SK-N-SH treated with all-trans-retinoic acid at 6 μM for 48 hours (cell line): ENCODE measurements around the gene TENT4B.

ENCODE experiments used
- ATAC-seq: fragments of 200-7000 bp; cut with Tn5 transposase; 3 replicates; pipeline ENCODE4 v1.9.1; 2020; ENCODE audit warnings: mild to moderate bottlenecking, moderate library complexity
- ARNTL ChIP-seq: fragments of 450-650 bp; formaldehyde crosslinking; IDR thresholded peaks from 2 replicates; pipeline ENCODE4 v1.5.0; 2020; ENCODE audit warnings: low read depth, mild to moderate bottlenecking, moderate library complexity, borderline replicate concordance
- BACH2 ChIP-seq: fragments of 250-450 bp; sonication (Bioruptor Pico); IDR thresholded peaks from 2 replicates; pipeline ENCODE4 v1.9.0; 2021; ENCODE audit warnings: mild to moderate bottlenecking, borderline replicate concordance
- CSDC2 ChIP-seq: fragments of 250-450 bp; sonication (Bioruptor Pico); IDR thresholded peaks from 2 replicates; pipeline ENCODE4 v1.5.0; 2020; ENCODE audit warnings: mild to moderate bottlenecking, moderate library complexity
- ESRRG ChIP-seq: fragments of 250-450 bp; sonication (Bioruptor Pico); IDR thresholded peaks from 2 replicates; pipeline ENCODE4 v1.6.1; 2021; ENCODE audit warnings: mild to moderate bottlenecking
- GLIS3 ChIP-seq: fragments of 250-450 bp; sonication (Bioruptor Pico); IDR thresholded peaks from 2 replicates; pipeline ENCODE4 v1.5.0; 2020; ENCODE audit warnings: mild to moderate bottlenecking, moderate library complexity
- ISL1 ChIP-seq: fragments of 250-450 bp; sonication (Bioruptor Pico); IDR thresholded peaks from 2 replicates; pipeline ENCODE4 v2.1.2; 2022; ENCODE audit warnings: mild to moderate bottlenecking, moderate library complexity
- OSR1 ChIP-seq: fragments of 250-450 bp; sonication (Bioruptor Pico); IDR thresholded peaks from 2 replicates; pipeline ENCODE4 v1.8.0; 2022; ENCODE audit warnings: moderate library complexity, mild to moderate bottlenecking, inconsistent platforms
- PPARA ChIP-seq: fragments of 250-450 bp; sonication (Bioruptor Pico); IDR thresholded peaks from 2 replicates; pipeline ENCODE4 v1.5.0; 2020; ENCODE audit warnings: mild to moderate bottlenecking, borderline replicate concordance
- RARB ChIP-seq: fragments of 250-450 bp; sonication (Bioruptor Pico); IDR thresholded peaks from 2 replicates; pipeline ENCODE4 v1.8.0; 2021; ENCODE audit warnings: mild to moderate bottlenecking, moderate library complexity
- SNAI2 ChIP-seq: fragments of 250-450 bp; sonication (Bioruptor Pico); IDR thresholded peaks from 2 replicates; pipeline ENCODE4 v1.5.0; 2020; ENCODE audit warnings: mild to moderate bottlenecking, moderate library complexity
- TCF4 ChIP-seq: fragments of 250-450 bp; sonication (Bioruptor Pico); IDR thresholded peaks from 2 replicates; pipeline ENCODE4 v1.8.0; 2021; ENCODE audit warnings: mild to moderate bottlenecking, moderate library complexity, borderline replicate concordance
- TOX ChIP-seq: fragments of 250-450 bp; sonication (Bioruptor Pico); IDR thresholded peaks from 2 replicates; pipeline ENCODE4 v1.8.0; 2021; ENCODE audit warnings: mild to moderate bottlenecking, moderate library complexity, borderline replicate concordance
- ZC3H10 ChIP-seq: fragments of 250-450 bp; sonication (Bioruptor Pico); IDR thresholded peaks from 2 replicates; pipeline ENCODE4 v1.5.1; 2021; ENCODE audit warnings: mild to moderate bottlenecking, moderate library complexity
- ZFP30 ChIP-seq: fragments of 450-650 bp; formaldehyde crosslinking; IDR thresholded peaks from 2 replicates; pipeline ENCODE4 v1.5.0; 2022; ENCODE audit warnings: mild to moderate bottlenecking, moderate library complexity
- ZNF565 ChIP-seq: fragments of 450-650 bp; formaldehyde crosslinking; conservative IDR thresholded peaks from 2 replicates; pipeline ENCODE4 v1.5.0; 2020; ENCODE audit warnings: low read depth, mild to moderate bottlenecking, moderate library complexity
- ZNF70 ChIP-seq: fragments of 450-650 bp; formaldehyde crosslinking; IDR thresholded peaks from 2 replicates; pipeline ENCODE4 v1.5.0; 2020; ENCODE audit warnings: mild to moderate bottlenecking, moderate library complexity
- ZNF8 ChIP-seq: fragments of 450-650 bp; formaldehyde crosslinking; IDR thresholded peaks from 2 replicates; pipeline ENCODE4 v1.5.0; 2020; ENCODE audit warnings: mild to moderate bottlenecking, moderate library complexity
- TF ChIP-seq, protein P1 (sequence below): fragments of 250-450 bp; sonication (Bioruptor Pico); IDR thresholded peaks from 2 replicates; pipeline ENCODE4 v1.8.0; 2021; ENCODE audit warnings: low read depth, mild to moderate bottlenecking, moderate library complexity, borderline replicate concordance
- TF ChIP-seq, protein P2 (sequence below): fragments of 250-450 bp; sonication (Bioruptor Pico); IDR thresholded peaks from 2 replicates; pipeline ENCODE4 v1.5.0; 2020; ENCODE audit warnings: mild to moderate bottlenecking, moderate library complexity
- TF ChIP-seq, protein P3 (sequence below): fragments of 250-450 bp; sonication (Bioruptor Pico); IDR thresholded peaks from 2 replicates; pipeline ENCODE4 v1.5.1; 2021; ENCODE audit warnings: mild to moderate bottlenecking, moderate library complexity
- TF ChIP-seq, protein P4 (sequence below): fragments of 250-450 bp; sonication (Bioruptor Pico); IDR thresholded peaks from 2 replicates; pipeline ENCODE4 v1.8.0; 2020; ENCODE audit warnings: mild to moderate bottlenecking, moderate library complexity, borderline replicate concordance

TENT4B gene

DNA sequence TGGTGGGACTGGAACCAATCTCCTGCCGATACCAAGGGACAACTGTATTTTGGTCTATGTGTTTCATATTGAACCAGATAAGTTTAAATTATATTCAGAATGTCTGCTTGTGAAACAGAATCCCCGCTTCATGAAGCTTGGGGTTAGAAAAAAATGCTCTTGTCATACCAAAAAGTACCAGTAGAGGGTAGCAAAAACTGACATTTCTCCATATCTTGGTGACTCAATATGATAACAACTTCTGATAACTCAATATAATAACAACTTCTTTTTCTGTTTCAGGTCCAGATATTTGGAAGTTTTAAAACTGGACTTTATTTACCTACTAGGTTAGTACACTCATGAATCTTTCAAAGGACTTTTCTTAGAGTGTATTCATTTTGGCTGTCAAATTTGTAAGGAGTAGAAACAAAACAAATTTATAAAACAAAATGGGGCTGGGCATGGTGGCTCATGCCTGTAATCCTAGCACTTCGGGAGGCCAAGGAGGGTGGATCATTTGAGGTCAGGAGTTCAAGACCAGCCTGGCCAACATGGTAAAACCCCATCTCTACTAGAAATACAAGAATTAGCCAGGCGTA, 60.9 kb downstream of the TENT4B start:
- ATAC-seq: peak; percentile 34; the same call in 1 of the 3 replicates
- TF ChIP-seq TOX: no peak
- no peak for TF ChIP-seq TCF4 (CRISPR knock-in tag)
- no peak for TF ChIP-seq BACH2 (CRISPR knock-in tag)
- TF ChIP-seq ZC3H10 (CRISPR knock-in tag): no peak
- TF ChIP-seq GLIS3: no peak
- no peak for TF ChIP-seq ZFP30 (CRISPR knock-in tag)
- no peak for TF ChIP-seq ESRRG (CRISPR knock-in tag)
- no peak for TF ChIP-seq SNAI2
- no peak for TF ChIP-seq ZNF8 (CRISPR knock-in tag)
- TF ChIP-seq, protein P1, sequence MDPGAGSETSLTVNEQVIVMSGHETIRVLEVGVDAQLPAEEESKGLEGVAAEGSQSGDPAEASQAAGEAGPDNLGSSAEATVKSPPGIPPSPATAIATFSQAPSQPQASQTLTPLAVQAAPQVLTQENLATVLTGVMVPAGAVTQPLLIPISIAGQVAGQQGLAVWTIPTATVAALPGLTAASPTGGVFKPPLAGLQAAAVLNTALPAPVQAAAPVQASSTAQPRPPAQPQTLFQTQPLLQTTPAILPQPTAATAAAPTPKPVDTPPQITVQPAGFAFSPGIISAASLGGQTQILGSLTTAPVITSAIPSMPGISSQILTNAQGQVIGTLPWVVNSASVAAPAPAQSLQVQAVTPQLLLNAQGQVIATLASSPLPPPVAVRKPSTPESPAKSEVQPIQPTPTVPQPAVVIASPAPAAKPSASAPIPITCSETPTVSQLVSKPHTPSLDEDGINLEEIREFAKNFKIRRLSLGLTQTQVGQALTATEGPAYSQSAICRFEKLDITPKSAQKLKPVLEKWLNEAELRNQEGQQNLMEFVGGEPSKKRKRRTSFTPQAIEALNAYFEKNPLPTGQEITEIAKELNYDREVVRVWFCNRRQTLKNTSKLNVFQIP (CRISPR knock-in tag): no peak
- TF ChIP-seq ARNTL (CRISPR knock-in tag): no peak
- TF ChIP-seq, protein P2, sequence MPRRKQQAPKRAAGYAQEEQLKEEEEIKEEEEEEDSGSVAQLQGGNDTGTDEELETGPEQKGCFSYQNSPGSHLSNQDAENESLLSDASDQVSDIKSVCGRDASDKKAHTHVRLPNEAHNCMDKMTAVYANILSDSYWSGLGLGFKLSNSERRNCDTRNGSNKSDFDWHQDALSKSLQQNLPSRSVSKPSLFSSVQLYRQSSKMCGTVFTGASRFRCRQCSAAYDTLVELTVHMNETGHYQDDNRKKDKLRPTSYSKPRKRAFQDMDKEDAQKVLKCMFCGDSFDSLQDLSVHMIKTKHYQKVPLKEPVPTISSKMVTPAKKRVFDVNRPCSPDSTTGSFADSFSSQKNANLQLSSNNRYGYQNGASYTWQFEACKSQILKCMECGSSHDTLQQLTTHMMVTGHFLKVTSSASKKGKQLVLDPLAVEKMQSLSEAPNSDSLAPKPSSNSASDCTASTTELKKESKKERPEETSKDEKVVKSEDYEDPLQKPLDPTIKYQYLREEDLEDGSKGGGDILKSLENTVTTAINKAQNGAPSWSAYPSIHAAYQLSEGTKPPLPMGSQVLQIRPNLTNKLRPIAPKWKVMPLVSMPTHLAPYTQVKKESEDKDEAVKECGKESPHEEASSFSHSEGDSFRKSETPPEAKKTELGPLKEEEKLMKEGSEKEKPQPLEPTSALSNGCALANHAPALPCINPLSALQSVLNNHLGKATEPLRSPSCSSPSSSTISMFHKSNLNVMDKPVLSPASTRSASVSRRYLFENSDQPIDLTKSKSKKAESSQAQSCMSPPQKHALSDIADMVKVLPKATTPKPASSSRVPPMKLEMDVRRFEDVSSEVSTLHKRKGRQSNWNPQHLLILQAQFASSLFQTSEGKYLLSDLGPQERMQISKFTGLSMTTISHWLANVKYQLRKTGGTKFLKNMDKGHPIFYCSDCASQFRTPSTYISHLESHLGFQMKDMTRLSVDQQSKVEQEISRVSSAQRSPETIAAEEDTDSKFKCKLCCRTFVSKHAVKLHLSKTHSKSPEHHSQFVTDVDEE (CRISPR knock-in tag): no peak
- TF ChIP-seq CSDC2: no peak
- no peak for TF ChIP-seq PPARA (CRISPR knock-in tag)

DNA sequence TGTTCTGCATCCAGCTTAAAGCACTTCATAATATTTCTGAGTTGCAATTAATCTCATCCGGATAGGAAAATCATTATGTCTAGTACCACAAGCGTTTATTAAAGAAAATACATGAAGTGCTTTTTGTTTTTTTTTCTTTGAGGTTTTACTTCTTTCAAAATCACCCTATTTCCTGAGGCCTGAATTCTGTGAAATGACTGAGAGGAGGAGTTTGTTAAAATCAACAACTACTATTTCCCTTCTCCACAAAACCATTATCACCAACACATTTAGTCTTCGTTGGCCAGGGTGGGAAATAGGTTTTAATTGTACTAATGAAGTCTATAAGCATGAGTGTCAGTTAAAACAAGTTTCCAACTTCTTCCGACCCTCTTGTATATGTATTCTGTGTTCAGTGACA, 62.6 kb downstream of the TENT4B start:
- no peak for TF ChIP-seq ZC3H10 (CRISPR knock-in tag)
- no peak for TF ChIP-seq ISL1 (CRISPR knock-in tag)
- TF ChIP-seq TCF4 (CRISPR knock-in tag): no peak
- no peak for TF ChIP-seq CSDC2
- TF ChIP-seq ZFP30 (CRISPR knock-in tag): no peak
- no peak for TF ChIP-seq ZNF565 (CRISPR knock-in tag)
- TF ChIP-seq GLIS3: no peak
- TF ChIP-seq TOX: no peak
- no peak for TF ChIP-seq RARB
- TF ChIP-seq, protein P3, sequence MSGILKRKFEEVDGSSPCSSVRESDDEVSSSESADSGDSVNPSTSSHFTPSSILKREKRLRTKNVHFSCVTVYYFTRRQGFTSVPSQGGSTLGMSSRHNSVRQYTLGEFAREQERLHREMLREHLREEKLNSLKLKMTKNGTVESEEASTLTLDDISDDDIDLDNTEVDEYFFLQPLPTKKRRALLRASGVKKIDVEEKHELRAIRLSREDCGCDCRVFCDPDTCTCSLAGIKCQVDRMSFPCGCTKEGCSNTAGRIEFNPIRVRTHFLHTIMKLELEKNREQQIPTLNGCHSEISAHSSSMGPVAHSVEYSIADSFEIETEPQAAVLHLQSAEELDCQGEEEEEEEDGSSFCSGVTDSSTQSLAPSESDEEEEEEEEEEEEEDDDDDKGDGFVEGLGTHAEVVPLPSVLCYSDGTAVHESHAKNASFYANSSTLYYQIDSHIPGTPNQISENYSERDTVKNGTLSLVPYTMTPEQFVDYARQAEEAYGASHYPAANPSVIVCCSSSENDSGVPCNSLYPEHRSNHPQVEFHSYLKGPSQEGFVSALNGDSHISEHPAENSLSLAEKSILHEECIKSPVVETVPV (CRISPR knock-in tag): no peak
- TF ChIP-seq BACH2 (CRISPR knock-in tag): no peak
- TF ChIP-seq ZNF70 (CRISPR knock-in tag): no peak
- TF ChIP-seq SNAI2: no peak
- ATAC-seq: no peak

DNA sequence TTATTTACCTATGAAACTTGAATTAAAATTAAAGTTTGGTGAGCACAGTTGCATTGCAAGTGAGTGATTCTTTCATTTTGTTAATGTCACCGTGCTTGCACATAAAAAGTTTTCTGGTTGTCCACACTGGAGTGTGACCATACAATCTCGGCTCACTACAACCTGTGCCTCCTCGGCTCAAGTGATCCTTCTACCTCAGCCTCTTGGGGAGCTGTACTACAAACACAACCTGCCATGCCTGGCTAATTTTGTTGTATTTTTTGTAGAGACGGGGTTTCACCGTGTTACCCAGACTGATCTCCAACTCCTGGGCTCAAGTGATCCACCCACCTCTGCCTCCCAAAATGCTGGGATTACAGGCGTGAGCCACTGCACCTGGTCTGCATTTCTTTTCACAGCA, 63.1 kb downstream of the TENT4B start:
- no peak for ATAC-seq
- no peak for TF ChIP-seq ZNF70 (CRISPR knock-in tag)
- TF ChIP-seq CSDC2: no peak
- TF ChIP-seq OSR1 (CRISPR knock-in tag): no peak

DNA sequence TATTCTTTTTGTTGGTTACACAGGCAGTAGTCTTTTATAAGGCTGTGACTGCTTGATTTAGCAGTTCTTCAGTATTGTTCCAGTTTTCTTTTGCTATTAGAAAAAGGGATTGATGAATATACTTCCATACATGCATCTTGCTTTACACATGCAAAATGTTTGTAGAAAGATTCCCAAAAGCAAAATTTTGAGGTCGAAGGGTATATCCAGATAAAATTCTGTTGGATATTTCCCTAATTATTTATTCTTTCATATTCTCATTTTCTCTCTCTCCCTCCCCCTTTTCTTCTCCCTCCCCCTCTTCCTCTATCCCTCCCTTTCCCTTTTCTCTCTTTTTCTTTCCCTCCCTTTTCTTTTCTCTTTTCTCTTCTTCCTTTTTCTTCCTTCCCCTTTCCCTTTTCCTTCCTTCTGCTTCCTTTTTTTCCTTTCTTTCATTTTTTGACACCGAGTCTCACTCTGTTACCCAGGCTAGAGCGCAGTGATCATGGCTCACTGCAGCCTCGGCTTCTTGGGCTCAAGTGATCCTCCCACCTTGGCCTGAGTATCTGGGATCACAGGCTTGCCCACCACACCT, 66.4 kb downstream of the TENT4B start:
- no peak for TF ChIP-seq PPARA (CRISPR knock-in tag)
- no peak for ATAC-seq

DNA sequence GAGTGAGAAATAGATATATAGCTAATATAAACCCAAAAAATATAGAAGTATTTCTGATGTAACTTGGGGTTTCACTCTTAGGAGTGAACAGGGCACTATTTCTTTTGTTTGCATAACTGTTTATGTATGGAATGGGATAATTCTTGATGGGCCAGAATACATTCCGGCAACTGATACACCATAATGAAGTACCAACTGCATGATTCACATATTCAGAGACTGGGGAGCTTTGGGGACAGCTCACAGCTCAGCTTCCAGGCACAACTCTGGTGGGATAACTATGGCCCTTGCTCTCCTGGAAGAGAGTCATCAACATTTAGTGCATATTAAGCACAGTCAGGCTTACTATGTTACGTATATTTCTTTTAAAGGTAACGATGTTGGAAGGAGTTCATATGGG, 71.2 kb downstream of the TENT4B start:
- no peak for ATAC-seq

More for the DNA sequence above, 71.2 kb downstream of the TENT4B start:
- TF ChIP-seq OSR1 (CRISPR knock-in tag) (no peak), TOX (no peak), ZNF8 (CRISPR knock-in tag) (no peak), BACH2 (CRISPR knock-in tag) (no peak)
- TF ChIP-seq, protein P4, sequence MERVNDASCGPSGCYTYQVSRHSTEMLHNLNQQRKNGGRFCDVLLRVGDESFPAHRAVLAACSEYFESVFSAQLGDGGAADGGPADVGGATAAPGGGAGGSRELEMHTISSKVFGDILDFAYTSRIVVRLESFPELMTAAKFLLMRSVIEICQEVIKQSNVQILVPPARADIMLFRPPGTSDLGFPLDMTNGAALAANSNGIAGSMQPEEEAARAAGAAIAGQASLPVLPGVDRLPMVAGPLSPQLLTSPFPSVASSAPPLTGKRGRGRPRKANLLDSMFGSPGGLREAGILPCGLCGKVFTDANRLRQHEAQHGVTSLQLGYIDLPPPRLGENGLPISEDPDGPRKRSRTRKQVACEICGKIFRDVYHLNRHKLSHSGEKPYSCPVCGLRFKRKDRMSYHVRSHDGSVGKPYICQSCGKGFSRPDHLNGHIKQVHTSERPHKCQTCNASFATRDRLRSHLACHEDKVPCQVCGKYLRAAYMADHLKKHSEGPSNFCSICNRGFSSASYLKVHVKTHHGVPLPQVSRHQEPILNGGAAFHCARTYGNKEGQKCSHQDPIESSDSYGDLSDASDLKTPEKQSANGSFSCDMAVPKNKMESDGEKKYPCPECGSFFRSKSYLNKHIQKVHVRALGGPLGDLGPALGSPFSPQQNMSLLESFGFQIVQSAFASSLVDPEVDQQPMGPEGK: no peak
- TF ChIP-seq, protein P2 (CRISPR knock-in tag): no peak
- TF ChIP-seq, protein P3 (CRISPR knock-in tag): no peak
